Esophagus muscularis mucosa (tissue), 4 donors: ENCODE results near the gene COQ6. TPM values are rescaled to one million over a fixed set of nuclear protein-coding genes. Genes with fewer than 3 reads are reported as not detected.

Source experiments
- DNase-seq: peaks from one replicate; pipeline ENCODE4 v3.0.0-alpha.2; 2017; ENCODE audit errors: extremely low spot score
- H3K27ac ChIP-seq, 4 donors: fragments of 200-600 bp; sonication (generic); replicated peaks in 1 of 4; 1 replicate in 3 of 4; 2 replicates in 1 of 4; pipeline ENCODE4 v1.5.1; 2016 to 2019; ENCODE audit warnings: mild to moderate bottlenecking in 1 of 4
- H3K27me3 ChIP-seq, 4 donors: fragments of 200-600 bp; sonication (generic); one replicate each; pipeline versions ENCODE4 v1.5.1 to v1.6.0; 2016 to 2019
- H3K36me3 ChIP-seq, 4 donors: fragments of 200-600 bp; sonication (generic); one replicate each; pipeline ENCODE4 v1.5.1; 2016 to 2019
- H3K4me1 ChIP-seq, 4 donors: fragments of 200-600 bp; sonication (generic); one replicate each; pipeline ENCODE4 v1.5.1; 2016 to 2019
- H3K4me3 ChIP-seq, 4 donors: fragments of 200-600 bp; sonication (generic); 1 replicate in 2 of 4; 2 replicates in 2 of 4; pipeline ENCODE4 v1.5.1; 2016 to 2019; ENCODE audit warnings: mild to moderate bottlenecking in 4 of 4, moderate library complexity in 1 of 4
- H3K9me3 ChIP-seq, 4 donors: fragments of 200-600 bp; sonication (generic); 1 replicate in 3 of 4; 2 replicates in 1 of 4; pipeline ENCODE4 v1.5.1; 2016 to 2019
- EP300 ChIP-seq: sonication (generic); formaldehyde crosslinking; IDR thresholded peaks from one replicate; pipeline ENCODE4 v1.6.1; 2017; ENCODE audit warnings: antibody characterized with exemption
- POLR2A ChIP-seq: fragments of 450-650 bp; IDR thresholded peaks from one replicate; pipeline ENCODE4 v1.6.1; 2017; ENCODE audit warnings: antibody characterized with exemption, moderate library complexity, mild to moderate bottlenecking, low read depth
- POLR2AphosphoS5 ChIP-seq, 2 donors: sonication (generic); formaldehyde crosslinking; IDR thresholded peaks; one replicate each; pipeline ENCODE4 v1.6.1; 2017; ENCODE audit warnings: antibody characterized with exemption in 2 of 2
- WGBS: methylation state at CpG from one replicate; pipeline ENCODE4 v1.1.5; 2018; 5-methylcytosine and 5-hydroxymethylcytosine counted together
- intact Hi-C: fragments of 100-400 bp; cut with DNase I; formaldehyde crosslinking; loops from one replicate; pipeline ENCODE4 v1.15.1; 2023
- total RNA-seq, 4 donors: library from RNA; depleted of rRNA; stranded (reverse); fragments of >200 nt; gene quantifications; one replicate each; pipeline versions ENCODE4 v1.1.0 to v1.2.1, GENCODE V29; 2016
- TF ChIP-seq, protein P1 (sequence below), 3 experiments: fragments of 200-600 bp in 2 of 3; fragments of 450-650 bp in 1 of 3; sonication (generic) in 2 of 3; IDR thresholded peaks; one replicate each; pipeline ENCODE4 v1.5.1; 2017 to 2019; ENCODE audit warnings: antibody characterized with exemption in 3 of 3, mild to moderate bottlenecking in 2 of 3, moderate library complexity in 1 of 3

The COQ6 gene
- total RNA-seq, 4 donors from 2014 or later = 21.5 to 52.0 (median 30.6) TPM

DNA sequence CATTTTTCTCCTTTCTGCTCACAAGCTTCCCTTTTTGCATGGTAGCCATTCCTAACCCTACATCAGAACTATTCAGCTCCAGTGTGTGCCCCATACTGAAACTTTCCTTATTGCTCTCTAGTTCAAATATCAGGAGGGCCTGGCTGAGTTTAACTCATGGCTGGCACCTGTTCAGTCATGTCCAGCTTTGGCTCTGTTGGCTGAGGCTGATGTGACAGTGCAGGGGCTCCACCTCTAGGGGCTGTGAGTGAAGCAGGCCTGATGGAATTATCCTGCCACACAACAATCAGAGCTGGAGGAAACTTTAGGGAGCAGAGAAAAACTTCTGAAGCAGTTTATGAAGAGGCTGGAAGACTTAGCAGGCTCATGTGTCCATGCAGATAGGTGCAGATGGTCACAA, 8.5 kb downstream of the COQ6 start:
- no peak overlapping the region for H3K4me3 ChIP-seq
- no peak for DNase-seq
- H3K36me3 ChIP-seq = peaks cover 81 to 100% (median 98%) of the 10 kb centered on the region in 4 donors
- no peaks in the 10 kb centered on the region for H3K27me3 ChIP-seq
- no peaks in the 10 kb centered on the region for H3K4me1 ChIP-seq
- H3K9me3 ChIP-seq = no peaks in the 10 kb centered on the region
- intact Hi-C loops = no loop called here
- H3K27ac ChIP-seq = no peak overlapping the region
- TF ChIP-seq POLR2AphosphoS5 (IDR thresholded peaks at IDR 0.05) (no peak), POLR2A (no peak)
- TF ChIP-seq, protein P1, sequence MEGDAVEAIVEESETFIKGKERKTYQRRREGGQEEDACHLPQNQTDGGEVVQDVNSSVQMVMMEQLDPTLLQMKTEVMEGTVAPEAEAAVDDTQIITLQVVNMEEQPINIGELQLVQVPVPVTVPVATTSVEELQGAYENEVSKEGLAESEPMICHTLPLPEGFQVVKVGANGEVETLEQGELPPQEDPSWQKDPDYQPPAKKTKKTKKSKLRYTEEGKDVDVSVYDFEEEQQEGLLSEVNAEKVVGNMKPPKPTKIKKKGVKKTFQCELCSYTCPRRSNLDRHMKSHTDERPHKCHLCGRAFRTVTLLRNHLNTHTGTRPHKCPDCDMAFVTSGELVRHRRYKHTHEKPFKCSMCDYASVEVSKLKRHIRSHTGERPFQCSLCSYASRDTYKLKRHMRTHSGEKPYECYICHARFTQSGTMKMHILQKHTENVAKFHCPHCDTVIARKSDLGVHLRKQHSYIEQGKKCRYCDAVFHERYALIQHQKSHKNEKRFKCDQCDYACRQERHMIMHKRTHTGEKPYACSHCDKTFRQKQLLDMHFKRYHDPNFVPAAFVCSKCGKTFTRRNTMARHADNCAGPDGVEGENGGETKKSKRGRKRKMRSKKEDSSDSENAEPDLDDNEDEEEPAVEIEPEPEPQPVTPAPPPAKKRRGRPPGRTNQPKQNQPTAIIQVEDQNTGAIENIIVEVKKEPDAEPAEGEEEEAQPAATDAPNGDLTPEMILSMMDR (IDR thresholded peaks at IDR 0.05) = no peak

DNA sequence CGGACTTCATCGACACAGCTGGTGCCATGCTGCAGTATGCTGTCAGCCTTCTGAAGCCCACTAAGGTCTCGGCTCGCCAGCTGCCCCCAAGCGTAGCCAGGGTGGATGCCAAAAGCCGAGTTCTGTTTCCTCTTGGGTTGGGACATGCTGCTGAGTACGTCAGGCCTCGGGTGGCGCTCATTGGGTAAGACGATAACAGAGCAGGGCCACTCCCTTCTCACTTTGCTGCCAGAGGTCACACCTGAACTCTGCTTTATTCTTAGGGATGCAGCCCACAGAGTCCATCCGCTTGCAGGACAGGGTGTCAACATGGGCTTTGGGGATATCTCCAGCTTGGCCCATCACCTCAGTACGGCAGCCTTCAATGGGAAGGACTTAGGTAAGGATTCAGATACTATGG, 11.1 kb downstream of the COQ6 start:
- TF ChIP-seq, protein P1 (IDR thresholded peaks at IDR 0.05) = no peak
- WGBS = 86% methylated on average over 9 of the region's 12 CpGs
- intact Hi-C loops = no loop called here
- Histone ChIP-seq H3K9me3 (no peaks in the 10 kb centered on the region), H3K27ac (no peak overlapping the region), H3K27me3 (no peaks in the 10 kb centered on the region), H3K36me3 (peaks cover 58 to 92% (median 85%) of the 10 kb centered on the region in 4 donors), H3K4me1 (no peaks in the 10 kb centered on the region), H3K4me3 (no peak overlapping the region)
- DNase-seq = no peak

- no peak for DNase-seq
- peaks cover 33 to 91% (median 71%) of the 10 kb centered on the region in 4 donors for H3K36me3 ChIP-seq
Measured at GRCh38 chr14:73965216-73965615, 15.1 kb downstream of the COQ6 start.

DNA sequence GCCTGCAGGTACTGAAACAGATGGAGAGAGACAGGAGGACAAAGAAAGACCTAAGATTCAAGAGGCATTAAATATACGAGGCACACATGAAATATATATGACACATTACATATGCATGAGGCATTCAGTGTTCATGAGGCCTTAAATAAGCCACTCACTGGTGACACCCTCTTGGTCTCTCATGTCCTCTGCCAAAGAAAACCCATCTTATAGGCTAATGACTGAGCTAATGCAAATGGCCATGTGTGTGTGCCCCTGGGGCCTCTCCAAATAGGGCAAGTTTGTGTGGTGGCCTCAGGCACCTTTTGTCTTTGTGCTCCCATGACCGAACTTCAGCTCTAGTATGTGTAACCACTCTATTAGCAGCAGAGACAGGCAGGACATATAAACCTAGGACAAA, 18.8 kb downstream of the COQ6 start:
- intact Hi-C loops = no loop called here
- 98% methylated on average over 2 of the region's 2 CpGs for WGBS
- no peaks in the 10 kb centered on the region for H3K4me1 ChIP-seq

More at GRCh38 chr14:73965216-73965615, 15.1 kb downstream of the COQ6 start:
- Histone ChIP-seq H3K27me3 (no peaks in the 10 kb centered on the region), H3K4me3 (no peak overlapping the region), H3K4me1 (no peaks in the 10 kb centered on the region), H3K9me3 (no peaks in the 10 kb centered on the region), H3K27ac (no peak overlapping the region)
- no peak for TF ChIP-seq POLR2AphosphoS5 (IDR thresholded peaks at IDR 0.05)
- TF ChIP-seq EP300 = no peak
- TF ChIP-seq POLR2A = no peak
- TF ChIP-seq, protein P1 (IDR thresholded peaks at IDR 0.05) = no peak
- intact Hi-C loops = no loop called here
- 97% methylated on average over 4 of the region's 4 CpGs for WGBS

GRCh38 chr14:73973497-73973896, 23.4 kb downstream of the COQ6 start:
- no peaks in the 10 kb centered on the region for H3K9me3 ChIP-seq
- H3K27me3 ChIP-seq = no peaks in the 10 kb centered on the region
- no peak overlapping the region for H3K27ac ChIP-seq
- no peak for DNase-seq
- TF ChIP-seq POLR2A (no peak), POLR2AphosphoS5 (IDR thresholded peaks at IDR 0.05) (no peak)
- intact Hi-C loops = no loop called here
- no peaks in the 10 kb centered on the region for H3K4me1 ChIP-seq
- H3K36me3 ChIP-seq = peaks cover 18 to 88% (median 55%) of the 10 kb centered on the region in 4 donors
- 82% methylated on average over 2 of the region's 2 CpGs for WGBS
- H3K4me3 ChIP-seq = no peak overlapping the region

More for the DNA sequence above, 18.8 kb downstream of the COQ6 start:
- peaks cover 13 to 87% (median 55%) of the 10 kb centered on the region in 4 donors for H3K36me3 ChIP-seq
- H3K27ac ChIP-seq = no peak overlapping the region
- H3K4me3 ChIP-seq = no peak overlapping the region
- no peaks in the 10 kb centered on the region for H3K27me3 ChIP-seq
- no peak for DNase-seq
- TF ChIP-seq POLR2A = no peak
- TF ChIP-seq EP300 = no peak
- no peak for TF ChIP-seq POLR2AphosphoS5 (IDR thresholded peaks at IDR 0.05)
- TF ChIP-seq, protein P1 (IDR thresholded peaks at IDR 0.05) = no peak
- no peaks in the 10 kb centered on the region for H3K9me3 ChIP-seq
